Measurements from ENCODE around the gene MCRIP2.

The MCRIP2 gene

GRCh38 chr16:662095-662494 is 20.5 kb downstream of the MCRIP2 start:
- TF ChIP-seq, protein P1, sequence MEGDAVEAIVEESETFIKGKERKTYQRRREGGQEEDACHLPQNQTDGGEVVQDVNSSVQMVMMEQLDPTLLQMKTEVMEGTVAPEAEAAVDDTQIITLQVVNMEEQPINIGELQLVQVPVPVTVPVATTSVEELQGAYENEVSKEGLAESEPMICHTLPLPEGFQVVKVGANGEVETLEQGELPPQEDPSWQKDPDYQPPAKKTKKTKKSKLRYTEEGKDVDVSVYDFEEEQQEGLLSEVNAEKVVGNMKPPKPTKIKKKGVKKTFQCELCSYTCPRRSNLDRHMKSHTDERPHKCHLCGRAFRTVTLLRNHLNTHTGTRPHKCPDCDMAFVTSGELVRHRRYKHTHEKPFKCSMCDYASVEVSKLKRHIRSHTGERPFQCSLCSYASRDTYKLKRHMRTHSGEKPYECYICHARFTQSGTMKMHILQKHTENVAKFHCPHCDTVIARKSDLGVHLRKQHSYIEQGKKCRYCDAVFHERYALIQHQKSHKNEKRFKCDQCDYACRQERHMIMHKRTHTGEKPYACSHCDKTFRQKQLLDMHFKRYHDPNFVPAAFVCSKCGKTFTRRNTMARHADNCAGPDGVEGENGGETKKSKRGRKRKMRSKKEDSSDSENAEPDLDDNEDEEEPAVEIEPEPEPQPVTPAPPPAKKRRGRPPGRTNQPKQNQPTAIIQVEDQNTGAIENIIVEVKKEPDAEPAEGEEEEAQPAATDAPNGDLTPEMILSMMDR (conservative IDR thresholded peaks at IDR 0.05; ENCODE audit: low read length): no peak
- no peak for TF ChIP-seq EZH2phosphoT487 (IDR thresholded peaks at IDR 0.05; ENCODE audit: borderline replicate concordance)
- Histone ChIP-seq H3K9ac (ENCODE audit: low read depth, low read length, poor library complexity, severe bottlenecking) (no peak overlapping the region), H3K4me2 (ENCODE audit: low read depth, low read length, poor library complexity, severe bottlenecking) (no peak overlapping the region)

DNA sequence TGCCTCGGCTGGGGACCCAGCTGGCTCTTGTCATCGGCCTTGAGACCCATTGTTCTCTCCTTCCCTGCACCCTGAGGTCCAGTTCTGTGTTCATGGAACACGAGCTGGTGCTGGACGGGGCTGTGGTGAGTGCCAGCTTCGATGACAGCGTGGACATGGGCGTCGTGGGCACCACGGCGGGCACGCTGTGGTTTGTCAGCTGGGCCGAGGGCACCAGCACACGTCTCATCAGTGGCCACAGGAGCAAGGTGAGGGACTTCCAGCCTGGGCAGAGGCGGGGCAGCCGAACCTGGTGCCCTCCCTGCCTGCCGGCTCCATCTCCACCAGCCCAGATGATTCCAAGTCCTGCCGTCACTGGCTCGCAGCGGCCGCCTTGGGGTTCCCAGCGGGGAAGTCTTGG is 21.0 kb downstream of the MCRIP2 start:
- Histone ChIP-seq H3K36me3 (ENCODE audit: insufficient read depth, low read length) (no peaks in the 10 kb centered on the region), H3K79me2 (ENCODE audit: insufficient read depth, low read length) (no peaks in the 10 kb centered on the region), H4K20me1 (ENCODE audit: insufficient read depth, low read length, poor library complexity, severe bottlenecking) (no peaks in the 10 kb centered on the region), H3F3A (ENCODE audit: low read depth) (no peaks in the 10 kb centered on the region), H3K4me3 (ENCODE audit: low read length, poor library complexity, severe bottlenecking) (no peak overlapping the region), H3K9me3 (ENCODE audit: insufficient read depth, low read depth, low read length) (no peaks in the 10 kb centered on the region), H2AFZ (ENCODE audit: low read length) (no peak overlapping the region), H3K4me1 (ENCODE audit: insufficient read depth, low read length, poor library complexity, severe bottlenecking) (peaks cover 4% of the 10 kb centered on the region), H3K9ac (ENCODE audit: low read depth, low read length, poor library complexity, severe bottlenecking) (no peak overlapping the region), H3K27me3 (ENCODE audit: insufficient read depth, low read length, poor library complexity, severe bottlenecking) (no peaks in the 10 kb centered on the region), H3K9me2 (replicated peaks; ENCODE audit: low read depth, low read length) (no peaks in the 10 kb centered on the region), H3K4me2 (ENCODE audit: low read depth, low read length, poor library complexity, severe bottlenecking) (no peak overlapping the region)
- TF ChIP-seq EZH2phosphoT487 (IDR thresholded peaks at IDR 0.05; ENCODE audit: borderline replicate concordance): no peak
- TF ChIP-seq, protein P1 (conservative IDR thresholded peaks at IDR 0.05; ENCODE audit: low read length): no peak

More at GRCh38 chr16:662095-662494, 20.5 kb downstream of the MCRIP2 start:
- H3F3A ChIP-seq (ENCODE audit: low read depth): no peaks in the 10 kb centered on the region
- no peaks in the 10 kb centered on the region for H3K27me3 ChIP-seq (ENCODE audit: insufficient read depth, low read length, poor library complexity, severe bottlenecking)
- H3K9me3 ChIP-seq (ENCODE audit: insufficient read depth, low read depth, low read length): no peaks in the 10 kb centered on the region
- no peaks in the 10 kb centered on the region for H4K20me1 ChIP-seq (ENCODE audit: insufficient read depth, low read length, poor library complexity, severe bottlenecking)
- no peaks in the 10 kb centered on the region for H3K36me3 ChIP-seq (ENCODE audit: insufficient read depth, low read length)
- no peak overlapping the region for H2AFZ ChIP-seq (ENCODE audit: low read length)
- H3K4me1 ChIP-seq (ENCODE audit: insufficient read depth, low read length, poor library complexity, severe bottlenecking): no peaks in the 10 kb centered on the region
- no peak overlapping the region for H3K4me3 ChIP-seq (ENCODE audit: low read length, poor library complexity, severe bottlenecking)
- no peaks in the 10 kb centered on the region for H3K79me2 ChIP-seq (ENCODE audit: insufficient read depth, low read length)
- H3K9me2 ChIP-seq (replicated peaks; ENCODE audit: low read depth, low read length): no peaks in the 10 kb centered on the region

DNA sequence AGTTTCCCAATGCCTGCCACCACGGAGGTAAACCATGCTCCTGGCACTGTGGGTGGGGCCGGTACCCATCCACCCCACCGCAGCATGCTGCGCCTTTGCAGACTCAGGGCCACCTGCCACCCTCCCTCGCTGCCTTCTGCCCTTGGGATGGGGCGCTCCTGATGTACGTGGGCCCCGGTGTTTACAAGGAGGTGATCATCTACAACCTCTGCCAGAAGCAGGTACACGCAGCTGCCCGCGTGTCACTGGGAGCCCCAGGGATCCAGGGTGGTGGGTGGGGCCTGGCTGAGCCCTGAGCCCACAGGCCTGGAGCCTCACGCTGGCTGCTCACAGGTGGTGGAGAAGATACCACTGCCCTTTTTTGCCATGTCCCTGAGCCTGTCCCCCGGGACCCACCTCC is 24.9 kb downstream of the MCRIP2 start:
- no peaks in the 10 kb centered on the region for H3K9me2 ChIP-seq (replicated peaks; ENCODE audit: low read depth, low read length)
- H3K27me3 ChIP-seq (ENCODE audit: insufficient read depth, low read length, poor library complexity, severe bottlenecking): no peaks in the 10 kb centered on the region
- no peaks in the 10 kb centered on the region for H3K9me3 ChIP-seq (ENCODE audit: insufficient read depth, low read depth, low read length)
- TF ChIP-seq EZH2phosphoT487 (IDR thresholded peaks at IDR 0.05; ENCODE audit: borderline replicate concordance): no peak
- TF ChIP-seq, protein P1 (conservative IDR thresholded peaks at IDR 0.05; ENCODE audit: low read length): no peak
- no peak overlapping the region for H2AFZ ChIP-seq (ENCODE audit: low read length)
- H3K9ac ChIP-seq (ENCODE audit: low read depth, low read length, poor library complexity, severe bottlenecking): no peak overlapping the region
- H3F3A ChIP-seq (ENCODE audit: low read depth): no peaks in the 10 kb centered on the region
- H3K4me1 ChIP-seq (ENCODE audit: insufficient read depth, low read length, poor library complexity, severe bottlenecking): peaks cover 5% of the 10 kb centered on the region
- no peak overlapping the region for H3K4me3 ChIP-seq (ENCODE audit: low read length, poor library complexity, severe bottlenecking)
- H3K79me2 ChIP-seq (ENCODE audit: insufficient read depth, low read length): peaks cover 17% of the 10 kb centered on the region; the same call in 1 of the 2 replicates
- H4K20me1 ChIP-seq (ENCODE audit: insufficient read depth, low read length, poor library complexity, severe bottlenecking): no peaks in the 10 kb centered on the region
- no peak overlapping the region for H3K4me2 ChIP-seq (ENCODE audit: low read depth, low read length, poor library complexity, severe bottlenecking)
- H3K36me3 ChIP-seq (ENCODE audit: insufficient read depth, low read length): no peaks in the 10 kb centered on the region

Measured in Loucy (cell line).